Stimulated activated naive CD8-positive, alpha-beta T cell treated with anti-CD3 and anti-CD28 coated beads, Interleukin-15, amount 100 ng/mL, for 72 hours (primary cell): ENCODE results near the gene CALM1.

Experiments used
- ATAC-seq: fragments of 150-1000 bp; cut with Tn5 transposase; 2 replicates; pipeline ENCODE4 v1.10.0; 2021; ENCODE audit warnings: mild to moderate bottlenecking, moderate library complexity
- DNase-seq, 2 donors: peaks; one replicate each; pipeline ENCODE4 v3.0.0; 2021 to 2022
- H3K27ac Mint-ChIP-seq, 2 donors: one replicate each; pipeline ENCODE4 v1.8.0; 2022; ENCODE audit warnings: mild to moderate bottlenecking in 2 of 2, mixed read lengths in 2 of 2, moderate library complexity in 2 of 2
- H3K27me3 Mint-ChIP-seq: one replicate; pipeline ENCODE4 v1.8.0; 2022; ENCODE audit warnings: mixed read lengths
- H3K4me1 Mint-ChIP-seq: one replicate; pipeline ENCODE4 v1.8.0; 2022; ENCODE audit warnings: mild to moderate bottlenecking, mixed read lengths
- H3K4me3 Mint-ChIP-seq, 2 donors: one replicate each; pipeline ENCODE4 v1.8.0; 2022; ENCODE audit warnings: mild to moderate bottlenecking in 2 of 2, mixed read lengths in 2 of 2, moderate library complexity in 1 of 2
- H3K9me3 Mint-ChIP-seq, 2 donors: one replicate each; pipeline ENCODE4 v1.8.0; 2022; ENCODE audit warnings: mixed read lengths in 2 of 2

Gene CALM1

DNA sequence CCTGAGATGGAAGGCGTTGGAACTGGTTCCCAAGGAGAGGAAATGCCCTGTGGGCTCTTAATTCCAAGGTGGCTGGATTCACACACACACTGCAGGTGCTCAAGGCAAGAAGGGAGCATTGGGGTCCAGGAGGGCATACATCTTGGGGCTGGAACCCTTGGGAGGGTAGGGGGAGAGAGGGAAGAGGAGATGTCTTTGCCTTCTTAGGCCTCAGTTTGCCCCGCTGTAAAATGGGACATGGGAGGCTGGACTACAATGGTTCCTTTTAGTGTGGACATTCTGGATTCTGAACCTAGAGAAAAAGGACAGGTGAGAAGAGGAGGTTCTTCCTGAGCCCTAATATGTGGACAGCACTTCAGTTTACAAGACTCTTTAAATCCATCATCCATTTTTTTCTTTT is 43.8 kb downstream of the CALM1 start:
- H3K4me3 Mint-ChIP-seq = no peak overlapping the region
- H3K9me3 Mint-ChIP-seq = no peaks in the 10 kb centered on the region
- DNase-seq = no peak
- no peaks in the 10 kb centered on the region for H3K27me3 Mint-ChIP-seq
- no peak for ATAC-seq
- H3K4me1 Mint-ChIP-seq = no peaks in the 10 kb centered on the region
- no peak overlapping the region for H3K27ac Mint-ChIP-seq

DNA sequence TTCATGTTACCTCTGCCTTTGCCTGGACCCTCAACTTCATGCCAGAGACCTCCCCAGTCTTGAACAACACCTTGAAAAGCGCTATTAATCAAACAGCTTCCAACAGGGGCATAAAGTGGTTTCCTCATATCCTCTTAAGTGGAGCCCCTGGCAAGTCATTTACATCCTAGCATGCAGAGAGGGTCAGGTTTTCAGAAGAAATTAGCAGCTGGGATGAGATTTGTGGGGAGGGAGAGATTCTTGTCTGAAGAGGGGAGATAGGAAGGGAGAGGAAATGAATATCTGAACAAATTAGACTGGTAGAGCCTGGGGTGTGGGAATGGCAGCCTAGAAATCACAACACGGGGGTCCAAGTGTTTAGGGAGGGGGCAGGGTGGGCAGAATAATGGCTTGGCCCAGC is 45.6 kb downstream of the CALM1 start:
- H3K9me3 Mint-ChIP-seq = peaks cover under 1 to 3% of the 10 kb centered on the region in 2 donors
- H3K4me3 Mint-ChIP-seq = no peak overlapping the region
- H3K4me1 Mint-ChIP-seq = no peaks in the 10 kb centered on the region
- no peaks in the 10 kb centered on the region for H3K27me3 Mint-ChIP-seq
- H3K27ac Mint-ChIP-seq = no peak overlapping the region
- no peak for DNase-seq
- no peak for ATAC-seq

DNA sequence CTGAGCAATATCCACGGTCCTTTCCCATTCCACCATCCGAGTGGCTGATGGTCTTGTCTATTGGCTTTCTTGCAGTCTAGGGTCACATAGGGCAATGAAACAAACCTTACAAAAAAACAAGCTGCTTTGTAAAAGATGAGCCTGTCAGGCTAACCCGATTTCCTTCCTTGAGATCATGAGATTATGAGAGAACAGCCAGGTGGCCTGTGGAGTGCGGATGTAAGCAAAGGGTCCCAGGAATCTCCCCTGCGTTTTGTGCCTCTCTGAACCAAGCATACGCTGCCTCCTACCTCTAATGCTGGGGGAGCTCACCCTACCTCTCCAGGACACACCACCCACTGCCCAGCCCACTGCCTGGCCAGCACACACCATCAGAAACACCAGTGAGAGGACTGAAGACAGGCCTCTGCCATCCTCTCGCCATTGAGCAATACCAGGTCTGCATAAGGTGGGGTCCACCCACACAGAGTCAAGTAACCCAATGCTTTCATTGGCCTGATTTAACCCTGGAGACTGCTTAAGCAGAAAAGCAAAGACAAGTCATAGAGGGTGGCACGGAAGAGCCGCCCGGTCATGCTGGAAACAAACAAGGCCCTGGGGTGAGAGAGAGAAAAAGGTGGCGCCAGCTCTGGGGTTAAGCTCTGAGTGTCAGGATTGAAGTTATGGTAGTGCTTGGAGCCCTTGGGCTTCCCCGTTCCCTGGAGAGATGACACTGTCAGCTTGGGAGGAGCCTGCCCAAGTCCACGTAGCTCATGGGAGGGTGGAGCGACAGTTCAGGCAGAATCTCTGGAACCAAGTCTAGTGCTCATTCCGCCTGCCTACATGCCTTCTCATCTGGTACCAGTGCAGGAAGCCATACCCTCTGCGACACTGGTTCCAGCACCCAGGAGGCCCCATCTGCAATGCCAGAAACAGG is 46.6 kb downstream of the CALM1 start:
- no peaks in the 10 kb centered on the region for H3K27me3 Mint-ChIP-seq
- H3K27ac Mint-ChIP-seq = no peak overlapping the region
- H3K4me1 Mint-ChIP-seq = no peaks in the 10 kb centered on the region
- no peak overlapping the region for H3K4me3 Mint-ChIP-seq
- H3K9me3 Mint-ChIP-seq = peaks cover 10 to 13% of the 10 kb centered on the region in 2 donors
- DNase-seq (no peak), ATAC-seq (no peak)

DNA sequence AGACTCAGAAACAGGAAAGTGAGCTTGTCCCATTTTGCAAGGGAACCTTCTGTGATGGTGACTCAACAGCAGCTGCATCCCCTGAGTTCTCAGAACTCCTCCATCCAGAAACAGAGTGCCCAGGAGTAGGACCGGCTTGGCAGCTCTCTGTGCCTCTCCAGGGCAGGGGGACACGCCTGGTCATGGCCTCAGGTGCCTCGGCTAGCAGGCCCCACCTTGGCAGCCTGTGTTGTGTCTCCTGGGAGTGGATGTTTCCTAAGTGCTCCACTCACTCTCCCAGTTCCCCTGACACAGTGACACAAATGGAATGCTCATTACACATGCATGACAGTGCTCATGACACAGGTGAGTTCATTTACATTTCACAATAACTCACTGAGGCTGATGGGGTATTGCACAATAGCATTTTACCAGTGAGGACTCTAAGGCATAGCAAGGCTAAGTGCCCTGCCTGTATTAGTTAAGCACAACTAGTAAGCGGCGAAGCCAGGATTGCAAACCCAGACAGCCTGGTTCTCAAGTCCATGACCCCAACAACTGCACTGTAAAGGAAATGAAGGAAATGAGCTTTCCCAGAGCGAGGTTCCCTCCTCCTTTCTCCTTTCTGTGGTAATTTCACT is 47.4 kb downstream of the CALM1 start:
- no peak overlapping the region for H3K4me3 Mint-ChIP-seq
- H3K27ac Mint-ChIP-seq = no peak overlapping the region
- no peaks in the 10 kb centered on the region for H3K27me3 Mint-ChIP-seq
- H3K4me1 Mint-ChIP-seq = no peaks in the 10 kb centered on the region
- DNase-seq = no peak
- H3K9me3 Mint-ChIP-seq = peaks cover 10 to 13% of the 10 kb centered on the region in 2 donors
- no peak for ATAC-seq

DNA sequence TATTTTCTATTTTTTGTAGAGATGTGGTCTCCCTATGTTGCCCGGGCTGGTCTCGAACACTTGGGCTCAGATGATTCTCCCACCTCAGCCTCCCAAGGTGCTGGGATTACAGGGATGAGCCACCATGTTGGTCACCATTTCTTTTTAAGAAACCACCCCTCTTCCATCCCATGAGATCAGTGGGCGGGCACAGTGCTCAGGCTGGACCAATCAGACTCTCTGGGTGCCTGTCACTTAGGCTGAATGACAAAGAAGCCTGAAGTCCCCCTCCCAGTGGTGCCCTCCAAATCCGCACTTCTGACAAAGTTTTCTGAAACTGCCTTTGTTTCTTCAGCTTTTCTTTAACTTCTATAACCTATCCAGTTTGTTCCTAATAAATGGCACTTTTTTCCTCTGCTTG is 48.2 kb downstream of the CALM1 start:
- ATAC-seq (no peak), DNase-seq (no peak)
- Mint-ChIP-seq H3K9me3 (peaks cover 10 to 13% of the 10 kb centered on the region in 2 donors), H3K4me3 (no peak overlapping the region), H3K4me1 (no peaks in the 10 kb centered on the region), H3K27me3 (no peaks in the 10 kb centered on the region), H3K27ac (no peak overlapping the region)

DNA sequence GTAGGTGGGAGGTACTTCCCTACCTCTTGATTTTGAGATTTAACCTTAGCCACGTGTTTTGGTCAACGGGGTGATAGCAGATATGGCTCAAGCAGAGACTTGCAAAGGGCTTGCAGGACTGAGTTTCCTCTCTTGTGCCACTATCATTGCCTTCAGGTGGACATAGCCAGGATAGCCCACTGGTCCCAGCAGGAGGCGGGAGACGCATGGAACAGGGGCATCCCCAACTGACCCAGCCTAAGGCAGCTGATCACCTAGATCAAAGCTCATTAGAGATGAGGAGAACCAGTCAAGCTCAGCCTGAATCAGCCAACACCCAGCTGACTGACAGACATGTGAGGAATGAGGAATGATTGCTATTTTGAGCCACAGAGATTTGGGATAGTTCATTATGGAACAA is 49.6 kb downstream of the CALM1 start:
- no peak overlapping the region for H3K4me3 Mint-ChIP-seq
- H3K27ac Mint-ChIP-seq = no peak overlapping the region
- peaks cover 10 to 13% of the 10 kb centered on the region in 2 donors for H3K9me3 Mint-ChIP-seq
- no peak for DNase-seq
- ATAC-seq = no peak
- H3K27me3 Mint-ChIP-seq = no peaks in the 10 kb centered on the region
- H3K4me1 Mint-ChIP-seq = no peaks in the 10 kb centered on the region

DNA sequence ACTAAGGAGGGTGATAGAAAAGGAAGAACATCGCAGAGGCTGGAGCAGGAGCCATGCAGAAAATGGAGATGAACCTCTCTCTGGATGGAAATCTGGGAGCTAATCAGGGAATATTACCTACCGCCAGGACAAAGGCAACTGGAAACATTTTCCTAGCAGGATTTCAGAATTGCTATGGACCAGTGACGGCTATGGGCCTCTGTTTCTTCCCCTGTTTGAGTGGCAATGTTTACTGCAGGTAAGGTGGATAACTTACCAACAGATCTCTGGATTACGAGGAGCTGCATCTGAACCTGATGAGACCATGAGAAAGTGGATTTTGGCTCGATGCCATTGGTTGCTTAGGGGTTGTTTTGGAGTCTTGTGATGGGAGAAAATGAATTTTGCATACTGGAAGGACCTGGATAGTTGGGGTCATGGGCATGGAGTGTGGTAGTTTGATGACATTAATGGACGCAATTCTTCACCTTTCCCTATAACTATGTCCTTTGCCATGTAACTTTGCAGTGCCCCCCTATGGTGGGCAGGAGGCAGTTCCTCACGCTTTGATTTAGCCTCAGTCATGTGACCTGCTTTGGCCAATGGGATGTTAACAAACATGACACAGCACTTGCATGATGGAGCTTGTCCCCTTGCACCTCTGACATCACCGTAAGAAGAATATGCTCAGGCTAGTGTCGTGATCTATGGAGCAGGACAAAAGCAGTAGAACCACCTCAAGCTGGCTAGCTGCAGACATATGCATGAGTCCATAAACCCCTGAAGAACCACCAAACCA is 51.1 kb downstream of the CALM1 start:
- H3K4me1 Mint-ChIP-seq = peaks cover 14% of the 10 kb centered on the region
- ATAC-seq (no peak), DNase-seq (no peak)
- no peak overlapping the region for H3K27ac Mint-ChIP-seq
- H3K4me3 Mint-ChIP-seq = no peak overlapping the region
- H3K27me3 Mint-ChIP-seq = no peaks in the 10 kb centered on the region
- H3K9me3 Mint-ChIP-seq = peaks cover 10 to 13% of the 10 kb centered on the region in 2 donors

DNA sequence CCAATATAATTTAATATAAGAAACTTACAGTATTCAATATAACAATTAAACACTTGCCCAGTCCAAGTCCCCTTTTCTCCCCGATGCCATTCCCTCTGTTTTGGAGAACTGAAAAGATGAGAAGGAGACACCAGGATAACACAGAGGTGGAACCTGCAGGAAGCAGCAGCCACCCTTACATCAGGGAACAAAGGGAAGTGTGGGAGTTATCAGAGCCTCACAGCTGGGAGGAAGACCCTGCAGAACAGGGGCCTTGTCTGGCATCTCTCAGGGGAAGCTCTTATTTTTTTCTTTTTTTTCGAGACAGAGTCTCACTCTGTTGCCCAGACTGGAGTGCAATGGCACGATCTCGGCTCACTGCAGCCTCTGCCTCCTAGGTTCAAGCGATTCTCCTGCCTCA is 52.6 kb downstream of the CALM1 start:
- Mint-ChIP-seq H3K9me3 (peaks cover 10 to 13% of the 10 kb centered on the region in 2 donors), H3K27ac (peak overlapping the region in 1 of 2 donors; percentile 60), H3K4me3 (no peak overlapping the region), H3K4me1 (peaks cover 14% of the 10 kb centered on the region), H3K27me3 (no peaks in the 10 kb centered on the region)
- no peak for DNase-seq
- ATAC-seq = no peak

DNA sequence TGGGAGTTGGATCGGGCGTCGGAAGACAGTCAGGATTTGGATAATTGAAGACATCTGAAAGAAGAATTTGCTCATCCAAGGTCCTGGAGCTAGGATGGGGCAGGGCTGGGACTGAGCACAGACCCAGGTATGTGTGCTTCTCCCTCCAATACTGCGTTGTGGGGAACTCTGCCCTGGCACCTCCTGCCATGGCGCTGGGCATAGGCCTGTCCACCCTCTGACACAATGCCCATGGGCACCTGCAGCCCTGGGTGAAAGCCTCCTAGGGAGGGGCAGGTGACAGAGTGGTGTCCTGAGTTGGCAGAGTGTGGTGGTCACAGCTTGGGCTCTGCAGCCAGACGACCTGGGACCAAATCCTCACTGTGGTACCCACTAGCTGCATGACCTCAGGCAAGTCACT is 53.3 kb downstream of the CALM1 start:
- ATAC-seq = no peak
- H3K4me3 Mint-ChIP-seq = no peak overlapping the region

DNA sequence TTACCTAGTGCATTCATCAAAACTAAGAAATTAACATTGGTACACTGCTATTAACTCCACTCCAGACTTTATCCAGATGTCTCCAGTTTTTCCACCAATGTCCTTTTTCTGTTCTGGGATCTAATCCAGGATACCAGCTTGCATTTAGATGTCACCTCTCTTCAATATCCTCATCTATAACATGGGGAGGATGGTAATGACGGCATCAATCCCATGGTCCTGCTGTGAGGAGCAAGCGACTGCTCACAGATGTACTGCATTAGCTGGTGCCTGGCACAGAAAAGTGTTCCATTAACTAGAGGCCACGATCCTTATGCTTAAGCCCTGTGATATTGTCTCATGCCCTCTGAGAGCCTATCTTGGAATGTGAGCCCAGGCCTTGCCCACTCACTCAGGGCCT is 53.8 kb downstream of the CALM1 start:
- Mint-ChIP-seq H3K27me3 (no peaks in the 10 kb centered on the region), H3K9me3 (peaks cover 10 to 13% of the 10 kb centered on the region in 2 donors), H3K4me3 (no peak overlapping the region), H3K4me1 (peaks cover 14% of the 10 kb centered on the region), H3K27ac (no peak overlapping the region)
- DNase-seq = no peak
- ATAC-seq = no peak

More for the DNA sequence above, 53.3 kb downstream of the CALM1 start:
- Mint-ChIP-seq H3K27me3 (no peaks in the 10 kb centered on the region), H3K27ac (no peak overlapping the region), H3K9me3 (peaks cover 10 to 13% of the 10 kb centered on the region in 2 donors), H3K4me1 (peaks cover 14% of the 10 kb centered on the region)
- no peak for DNase-seq

DNA sequence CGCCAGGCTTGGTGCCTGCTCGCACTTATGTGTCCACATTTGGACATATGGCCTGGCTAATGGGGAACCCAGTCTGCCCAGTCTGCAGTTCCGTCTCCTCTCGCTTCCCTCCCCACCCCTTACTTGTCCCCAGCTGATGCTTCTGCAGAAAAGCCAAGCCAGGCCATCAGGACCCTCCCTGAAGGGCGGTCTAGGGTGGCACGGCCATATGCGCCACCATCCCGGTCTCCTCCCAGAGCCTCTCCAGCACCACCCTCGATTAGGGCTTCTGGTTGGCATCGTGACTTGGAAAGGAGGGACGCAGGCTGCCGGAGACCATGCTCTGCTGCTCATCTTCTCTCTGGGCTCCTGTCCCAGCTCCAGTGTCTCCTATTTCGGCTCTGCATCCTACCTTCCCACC is 54.6 kb downstream of the CALM1 start:
- H3K4me3 Mint-ChIP-seq = no peak overlapping the region
- peaks cover 10 to 13% of the 10 kb centered on the region in 2 donors for H3K9me3 Mint-ChIP-seq
- no peaks in the 10 kb centered on the region for H3K27me3 Mint-ChIP-seq
- no peak overlapping the region for H3K27ac Mint-ChIP-seq
- H3K4me1 Mint-ChIP-seq = peaks cover 14% of the 10 kb centered on the region
- DNase-seq (no peak), ATAC-seq (no peak)

DNA sequence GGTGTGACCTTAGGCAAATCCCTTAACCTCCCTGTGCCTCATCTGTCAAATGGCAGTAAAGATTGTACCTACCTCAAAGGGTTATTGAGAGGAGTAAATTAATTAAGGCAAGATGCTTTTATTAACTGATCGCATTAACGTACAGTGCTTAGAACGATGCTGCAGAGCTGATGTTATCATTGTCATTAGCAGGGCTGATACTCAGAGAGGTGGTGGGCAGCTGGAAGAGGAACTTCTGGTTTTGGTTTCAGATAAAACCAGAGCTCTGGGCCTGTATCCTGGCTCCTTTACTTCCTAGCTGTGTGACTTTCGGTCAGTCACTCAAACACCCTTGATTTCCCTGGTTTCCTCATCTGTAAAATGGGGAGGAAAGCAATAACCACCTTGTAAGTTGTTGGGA is 55.1 kb downstream of the CALM1 start:
- ATAC-seq = no peak
- no peak for DNase-seq
- peaks cover 10 to 13% of the 10 kb centered on the region in 2 donors for H3K9me3 Mint-ChIP-seq
- no peak overlapping the region for H3K27ac Mint-ChIP-seq
- no peaks in the 10 kb centered on the region for H3K27me3 Mint-ChIP-seq
- peaks cover 14% of the 10 kb centered on the region for H3K4me1 Mint-ChIP-seq
- H3K4me3 Mint-ChIP-seq = no peak overlapping the region

DNA sequence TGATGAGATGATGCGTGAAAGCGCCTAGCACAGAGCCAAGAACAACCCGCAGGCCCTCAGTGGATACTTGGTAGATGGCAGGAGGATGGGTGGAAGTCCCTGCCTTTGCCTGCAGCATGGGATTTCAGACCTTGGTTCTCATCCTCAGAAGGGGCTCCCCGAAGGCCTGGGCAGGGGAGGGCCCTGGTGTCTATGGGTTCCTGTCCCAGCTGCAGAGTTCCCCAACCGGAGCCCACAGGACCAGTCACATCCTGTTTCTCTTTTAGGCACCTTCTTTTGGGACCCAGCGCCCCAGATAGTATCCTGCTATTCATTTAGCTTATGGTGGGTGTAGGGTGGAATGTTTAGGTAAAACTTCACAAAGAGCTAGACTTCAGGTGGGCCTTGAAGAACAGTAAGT is 55.5 kb downstream of the CALM1 start:
- peak; percentile 69 for ATAC-seq
- H3K4me1 Mint-ChIP-seq = peaks cover 14% of the 10 kb centered on the region
- DNase-seq = peak in 1 of 2 donors; percentile 16
- H3K9me3 Mint-ChIP-seq = peaks cover 9 to 10% of the 10 kb centered on the region in 2 donors
- H3K4me3 Mint-ChIP-seq = no peak overlapping the region
- H3K27ac Mint-ChIP-seq = no peak overlapping the region
- H3K27me3 Mint-ChIP-seq = no peaks in the 10 kb centered on the region

DNA sequence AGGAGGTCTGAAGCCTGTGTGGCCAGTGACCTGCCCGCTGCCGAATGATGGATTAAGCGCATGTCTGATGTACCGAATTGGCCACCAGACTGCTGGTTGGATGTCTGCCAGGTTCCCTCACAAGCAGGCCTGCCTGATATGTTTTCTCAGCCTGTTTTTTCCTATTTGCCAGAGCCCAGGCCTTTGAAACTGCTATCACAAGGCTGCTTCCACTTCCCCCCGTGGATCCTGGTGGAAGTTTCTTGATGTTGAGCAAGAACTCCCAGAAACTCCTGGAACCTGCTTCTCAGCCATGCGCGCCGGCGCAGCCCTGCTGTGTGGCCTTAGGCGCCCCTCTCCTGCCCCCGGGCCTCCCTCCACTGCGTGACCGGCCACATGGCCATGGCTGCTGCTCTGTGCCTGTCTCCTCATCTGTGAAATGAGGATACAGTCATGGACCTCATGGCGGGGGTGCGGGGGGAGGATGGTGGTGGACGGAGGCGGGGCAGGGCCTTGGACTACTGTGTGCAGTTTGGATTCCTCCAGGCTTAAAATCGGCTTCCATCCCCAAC is 56.6 kb downstream of the CALM1 start:
- ATAC-seq (peak; percentile 32), DNase-seq (no peak)
- Mint-ChIP-seq H3K27ac (no peak overlapping the region), H3K4me1 (peaks cover 14% of the 10 kb centered on the region), H3K4me3 (no peak overlapping the region), H3K27me3 (no peaks in the 10 kb centered on the region), H3K9me3 (no peaks in the 10 kb centered on the region)
